Measurements from ENCODE around the gene MYO3B.

The MYO3B gene

DNA sequence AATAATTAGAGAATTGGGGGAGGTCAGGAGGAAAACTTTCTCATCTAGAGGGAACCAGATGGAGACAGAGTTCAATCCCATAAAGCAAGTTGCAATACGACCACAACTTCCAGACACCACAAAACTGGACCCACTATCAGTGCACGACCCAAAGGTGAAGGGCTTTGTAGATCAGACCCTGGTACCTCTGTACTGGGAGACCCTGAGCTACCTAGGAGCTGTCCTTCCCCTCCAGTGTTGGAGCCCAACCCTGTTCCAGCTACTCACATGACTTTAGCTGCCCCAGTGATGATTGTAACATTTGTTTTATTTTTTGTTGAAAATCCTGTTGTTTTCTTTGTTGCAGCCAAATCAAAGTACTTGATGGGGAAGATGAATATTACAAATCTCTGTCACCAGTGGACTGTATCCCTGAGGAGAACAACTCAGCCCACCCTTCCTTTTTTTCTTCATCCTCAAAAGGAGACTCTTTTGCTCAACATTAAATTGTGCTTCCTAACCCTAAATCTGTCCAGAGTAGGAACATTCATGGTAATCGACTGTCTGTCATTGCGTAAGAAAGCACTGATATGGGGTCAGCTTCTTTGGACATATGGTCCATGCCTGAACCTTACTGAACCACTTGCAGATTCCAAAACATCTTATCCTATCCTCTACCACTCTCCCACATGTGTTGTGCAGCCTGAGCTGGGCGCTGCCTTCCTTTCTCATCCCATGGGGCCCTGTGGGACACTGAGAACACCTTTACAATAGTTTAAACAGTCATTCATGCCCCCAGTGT lies 474.9 kb downstream of the MYO3B start:
- H3K9me3 ChIP-seq (ENCODE audit: severe bottlenecking): no peaks in the 10 kb centered on the region
- H3K27ac ChIP-seq: no peak overlapping the region
- no peaks in the 10 kb centered on the region for H3K27me3 ChIP-seq (ENCODE audit: insufficient read depth, low read depth, severe bottlenecking)
- no peak for DNase-seq
- H3K4me3 ChIP-seq (ENCODE audit: low read depth, low read length): no peak overlapping the region
- TF ChIP-seq CTCF (IDR thresholded peaks at IDR 0.05; ENCODE audit: low read depth, low read length): no peak
- no peaks in the 10 kb centered on the region for H3K36me3 ChIP-seq

DNA sequence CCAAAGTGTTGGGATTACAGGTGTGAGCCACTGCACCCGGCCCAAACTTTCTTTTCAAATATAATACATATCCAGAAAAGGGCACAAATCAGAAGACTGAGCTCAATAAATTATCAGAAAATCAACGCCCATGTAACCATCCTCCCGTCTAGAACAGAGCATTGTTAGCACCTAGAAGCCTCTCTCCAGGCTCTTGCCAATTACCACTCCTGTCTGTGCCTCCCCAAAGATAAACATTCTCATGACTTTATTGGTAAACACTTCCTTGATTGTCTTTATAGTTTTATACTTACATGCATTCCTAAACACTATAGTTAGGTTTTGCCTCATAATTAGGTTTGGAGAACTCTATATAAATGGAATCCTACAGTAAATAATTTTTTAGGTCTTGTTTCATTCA lies 478.7 kb downstream of the MYO3B start:
- H3K4me3 ChIP-seq (ENCODE audit: low read depth, low read length): no peak overlapping the region
- no peak for TF ChIP-seq CTCF (IDR thresholded peaks at IDR 0.05; ENCODE audit: low read depth, low read length)
- no peaks in the 10 kb centered on the region for H3K36me3 ChIP-seq
- no peaks in the 10 kb centered on the region for H3K27me3 ChIP-seq (ENCODE audit: insufficient read depth, low read depth, severe bottlenecking)
- DNase-seq: no peak
- no peak overlapping the region for H3K27ac ChIP-seq
- no peaks in the 10 kb centered on the region for H3K9me3 ChIP-seq (ENCODE audit: severe bottlenecking)

DNA sequence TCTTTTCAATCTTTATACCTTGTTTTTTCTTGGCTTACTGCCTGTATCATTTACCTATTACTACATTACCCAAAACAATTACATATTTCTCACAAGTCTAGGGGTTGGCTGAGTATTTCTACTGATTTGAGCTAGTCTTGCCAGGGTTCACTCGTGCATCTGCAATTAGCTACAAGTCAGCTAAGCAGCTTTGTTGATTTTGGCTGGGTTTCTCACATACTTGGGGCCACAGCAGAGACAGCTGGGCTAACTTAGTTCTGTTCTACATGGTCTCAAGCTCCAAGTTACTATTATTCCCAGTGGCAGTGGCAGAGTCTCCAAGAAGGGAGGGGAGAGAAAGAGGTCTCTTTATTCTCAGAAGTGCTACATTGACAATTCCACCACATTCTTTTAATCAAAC lies 482.5 kb downstream of the MYO3B start:
- Histone ChIP-seq H3K27me3 (ENCODE audit: insufficient read depth, low read depth, severe bottlenecking) (no peaks in the 10 kb centered on the region), H3K27ac (no peak overlapping the region), H3K9me3 (ENCODE audit: severe bottlenecking) (no peaks in the 10 kb centered on the region), H3K36me3 (no peaks in the 10 kb centered on the region), H3K4me3 (ENCODE audit: low read depth, low read length) (no peak overlapping the region)
- TF ChIP-seq CTCF (IDR thresholded peaks at IDR 0.05; ENCODE audit: low read depth, low read length): no peak
- DNase-seq: no peak

DNA sequence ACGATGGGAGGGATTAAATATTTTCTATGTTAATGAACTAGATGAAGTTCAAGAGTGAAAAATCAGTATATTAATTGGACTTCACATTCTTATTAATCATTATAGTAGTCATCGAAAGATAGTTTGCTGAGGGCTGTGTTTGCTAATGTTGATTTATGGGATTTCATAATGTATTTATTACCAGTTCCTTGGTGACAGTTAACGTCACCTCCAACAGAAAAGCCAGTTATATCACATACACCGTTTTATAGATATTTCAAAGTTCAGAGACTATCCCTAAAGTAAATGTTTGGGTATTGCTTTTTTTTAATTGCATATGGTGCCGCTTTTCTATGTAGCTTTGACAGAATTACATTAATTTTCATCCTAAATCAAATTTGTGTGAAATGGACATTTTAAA lies 487.8 kb downstream of the MYO3B start:
- H3K9me3 ChIP-seq (ENCODE audit: severe bottlenecking): no peaks in the 10 kb centered on the region
- no peak overlapping the region for H3K4me3 ChIP-seq (ENCODE audit: low read depth, low read length)
- TF ChIP-seq CTCF (IDR thresholded peaks at IDR 0.05; ENCODE audit: low read depth, low read length): no peak
- DNase-seq: no peak
- H3K36me3 ChIP-seq: no peaks in the 10 kb centered on the region
- H3K27me3 ChIP-seq (ENCODE audit: insufficient read depth, low read depth, severe bottlenecking): no peaks in the 10 kb centered on the region
- no peak overlapping the region for H3K27ac ChIP-seq

DNA sequence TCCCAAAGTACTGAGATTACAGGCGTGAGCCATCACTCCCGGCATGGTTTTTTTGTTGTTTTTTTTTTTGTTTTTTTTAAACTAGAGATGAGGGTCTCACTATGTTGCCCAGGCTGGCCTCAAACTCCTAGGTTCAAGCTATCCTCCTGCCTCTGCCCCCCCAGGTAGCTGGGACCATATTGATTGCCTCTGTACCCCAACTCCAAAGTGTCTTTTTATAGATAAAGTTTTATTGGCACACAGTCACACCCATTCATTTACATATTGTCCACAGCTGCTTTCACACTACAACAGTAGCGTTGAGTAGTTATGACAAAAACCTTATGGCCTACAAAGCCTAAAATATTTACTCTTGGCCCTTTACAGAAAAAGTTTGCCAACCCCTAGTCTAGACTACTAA lies 492.0 kb downstream of the MYO3B start:
- no peaks in the 10 kb centered on the region for H3K36me3 ChIP-seq
- H3K4me3 ChIP-seq (ENCODE audit: low read depth, low read length): no peak overlapping the region
- no peak overlapping the region for H3K27ac ChIP-seq
- no peak for DNase-seq
- no peak for TF ChIP-seq CTCF (IDR thresholded peaks at IDR 0.05; ENCODE audit: low read depth, low read length)
- H3K9me3 ChIP-seq (ENCODE audit: severe bottlenecking): no peaks in the 10 kb centered on the region
- no peaks in the 10 kb centered on the region for H3K27me3 ChIP-seq (ENCODE audit: insufficient read depth, low read depth, severe bottlenecking)

GRCh38 chr2:170670651-170671050 lies 492.7 kb downstream of the MYO3B start:
- H3K36me3 ChIP-seq: no peaks in the 10 kb centered on the region
- no peaks in the 10 kb centered on the region for H3K27me3 ChIP-seq (ENCODE audit: insufficient read depth, low read depth, severe bottlenecking)

More at GRCh38 chr2:170670651-170671050, 492.7 kb downstream of the MYO3B start:
- no peak overlapping the region for H3K4me3 ChIP-seq (ENCODE audit: low read depth, low read length)
- no peaks in the 10 kb centered on the region for H3K9me3 ChIP-seq (ENCODE audit: severe bottlenecking)
- no peak for DNase-seq
- no peak overlapping the region for H3K27ac ChIP-seq
- TF ChIP-seq CTCF (IDR thresholded peaks at IDR 0.05; ENCODE audit: low read depth, low read length): no peak
